NCI-H1417 treated with DMSO at 0.1 percent for 48 hours (cell line): Measurements from ENCODE around the gene ALOX12B.

Experiments
- DNase-seq: peaks from one replicate; lab custom pipeline; 2025; lab: John Stamatoyannopoulos, UW

The ALOX12B gene

DNA sequence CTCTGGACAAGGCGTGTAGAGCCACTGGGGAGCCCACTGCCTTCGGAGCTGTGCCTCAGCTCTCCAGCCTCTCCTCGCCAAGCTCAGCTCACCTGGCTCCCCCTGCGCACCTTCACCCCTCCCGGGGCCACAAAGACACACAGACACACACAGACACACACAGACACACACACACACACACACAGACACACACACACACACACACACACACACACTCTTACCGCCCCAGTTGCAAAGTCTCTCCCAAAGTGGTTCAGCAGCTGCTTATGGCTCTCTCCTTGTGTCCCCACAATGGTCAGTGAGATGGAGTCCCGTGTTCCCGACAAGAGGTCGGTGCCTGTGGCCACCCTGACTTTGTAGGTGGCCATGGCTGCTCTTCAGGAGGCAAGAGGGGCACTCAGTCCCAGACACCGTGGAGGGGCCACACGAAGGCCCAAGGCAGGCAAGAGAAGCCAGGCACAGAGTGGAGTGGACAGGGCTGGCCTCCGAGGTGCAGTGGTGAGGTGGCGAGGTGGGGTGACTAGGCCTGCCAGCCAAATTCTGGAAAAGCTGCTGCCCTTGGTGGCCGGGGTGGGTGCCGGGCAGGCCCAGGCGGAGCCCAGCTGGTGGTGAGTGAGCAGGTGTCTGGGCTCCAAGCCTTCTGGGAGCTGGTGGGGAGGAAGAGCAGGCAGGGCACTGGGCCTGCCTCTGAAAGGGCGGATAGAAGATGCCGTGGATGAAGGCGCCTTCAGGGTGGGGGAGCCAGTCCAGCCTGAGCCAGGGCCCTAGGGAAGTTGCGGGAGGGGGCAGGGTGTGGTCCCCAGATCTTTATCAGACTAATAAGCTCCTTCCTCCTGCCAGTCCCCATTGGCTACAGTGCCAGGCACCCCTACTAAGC, at the start of gene ALOX12B:
ALOX12B (minus strand) TSS at position 642 of the 877 bp plus-strand sequence; CDS start at position 368, 274 bp downstream.
- no peak for DNase-seq

DNA sequence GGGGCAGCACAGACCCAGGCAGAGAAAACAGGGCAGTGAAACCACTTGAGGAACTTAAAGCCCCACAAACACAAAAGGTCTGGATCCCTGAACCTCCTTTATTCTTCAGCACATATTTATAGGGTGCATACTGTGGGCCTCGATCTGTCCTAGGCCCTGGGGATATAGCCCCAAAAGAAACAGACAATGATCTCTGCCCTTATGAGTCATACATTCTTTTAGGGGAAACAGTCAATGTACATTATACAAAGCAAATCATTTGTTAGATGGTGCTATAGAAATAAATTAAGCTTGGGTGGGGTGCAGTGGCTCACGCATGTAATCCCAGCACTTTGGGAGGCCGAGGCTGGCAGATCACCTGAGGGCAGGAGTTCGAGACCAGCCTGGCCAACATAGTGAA, 46.4 kb upstream of the ALOX12B start:
- DNase-seq: no peak

DNA sequence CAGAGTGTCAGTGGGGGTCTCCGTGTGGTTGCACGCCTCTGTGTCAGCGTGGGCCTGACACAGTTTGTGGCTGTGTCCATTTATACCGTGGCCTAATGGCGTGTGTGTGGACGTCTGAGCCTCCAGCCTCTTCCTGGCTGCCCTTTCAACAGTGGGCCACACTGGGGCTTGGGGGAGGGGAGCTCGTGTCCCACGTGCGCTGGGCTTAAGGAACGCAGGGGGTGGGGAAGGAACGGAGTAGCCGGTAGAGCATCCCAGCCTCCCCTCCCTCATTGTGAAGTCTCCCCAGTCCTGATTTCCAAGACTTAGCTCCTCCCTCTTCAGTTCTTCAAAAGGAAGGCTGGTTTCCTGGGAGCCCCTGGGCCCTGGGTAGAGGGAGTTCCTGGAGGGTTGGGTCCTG, 45.9 kb upstream of the ALOX12B start:
- DNase-seq: no peak

DNA sequence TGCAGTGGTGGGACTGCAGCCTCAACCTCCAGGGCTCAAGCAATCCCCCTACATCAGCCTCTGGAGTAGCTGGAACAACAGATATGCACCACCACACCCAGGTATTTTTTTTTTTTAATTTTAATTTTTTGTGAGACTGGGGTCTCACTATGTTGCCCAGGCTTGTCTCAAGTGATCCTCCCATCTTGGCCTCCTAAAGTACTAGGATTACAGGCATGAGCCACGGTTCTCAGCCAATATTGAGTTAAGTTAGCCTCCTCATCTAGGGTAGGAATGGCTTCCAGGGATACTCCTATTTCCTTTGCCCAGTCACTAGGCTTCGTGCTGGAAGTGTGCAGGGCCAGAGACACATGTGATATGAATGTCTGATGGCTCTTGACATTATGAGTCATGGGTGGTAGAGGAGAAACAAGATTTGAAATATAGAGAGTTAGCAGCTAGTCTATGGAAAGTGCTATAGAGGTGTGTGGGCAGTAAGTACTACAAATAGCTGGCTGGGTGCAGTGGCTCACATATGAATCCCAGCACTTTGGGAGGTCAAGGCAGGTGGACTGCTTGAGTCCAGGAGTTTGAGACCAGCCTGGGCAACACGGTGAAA, 44.4 kb upstream of the ALOX12B start:
- no peak for DNase-seq

DNA sequence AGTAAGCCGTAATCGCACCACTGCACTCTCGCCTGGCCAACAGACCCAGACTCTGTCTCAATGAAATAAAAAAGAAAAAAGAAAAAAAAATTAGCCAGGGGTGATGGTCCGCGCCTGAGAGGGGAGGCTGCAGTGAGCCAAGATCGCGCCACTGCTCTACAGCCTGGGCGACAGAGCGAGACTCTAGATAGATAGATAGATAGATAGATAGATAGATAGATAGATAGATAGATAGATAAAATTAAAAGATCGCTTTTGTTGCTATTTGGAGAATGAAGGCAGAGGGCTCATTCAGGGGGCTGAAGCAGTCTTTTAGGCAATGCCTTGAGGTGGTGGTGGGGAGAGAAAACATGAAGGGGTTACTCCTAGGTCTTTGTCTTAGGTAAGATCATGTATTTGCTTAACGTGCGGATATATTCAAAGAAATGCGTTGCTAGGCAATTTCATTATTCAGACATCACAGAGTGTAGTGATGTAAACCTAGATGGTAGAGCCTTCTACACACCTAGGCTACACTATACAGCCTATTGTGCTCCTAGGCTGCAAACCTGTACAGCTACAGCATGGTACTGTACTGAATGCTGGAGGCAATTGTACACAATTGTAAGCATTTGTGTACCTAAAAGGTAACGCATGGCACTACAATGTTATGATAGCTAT, 40.7 kb upstream of the ALOX12B start:
- no peak for DNase-seq

DNA sequence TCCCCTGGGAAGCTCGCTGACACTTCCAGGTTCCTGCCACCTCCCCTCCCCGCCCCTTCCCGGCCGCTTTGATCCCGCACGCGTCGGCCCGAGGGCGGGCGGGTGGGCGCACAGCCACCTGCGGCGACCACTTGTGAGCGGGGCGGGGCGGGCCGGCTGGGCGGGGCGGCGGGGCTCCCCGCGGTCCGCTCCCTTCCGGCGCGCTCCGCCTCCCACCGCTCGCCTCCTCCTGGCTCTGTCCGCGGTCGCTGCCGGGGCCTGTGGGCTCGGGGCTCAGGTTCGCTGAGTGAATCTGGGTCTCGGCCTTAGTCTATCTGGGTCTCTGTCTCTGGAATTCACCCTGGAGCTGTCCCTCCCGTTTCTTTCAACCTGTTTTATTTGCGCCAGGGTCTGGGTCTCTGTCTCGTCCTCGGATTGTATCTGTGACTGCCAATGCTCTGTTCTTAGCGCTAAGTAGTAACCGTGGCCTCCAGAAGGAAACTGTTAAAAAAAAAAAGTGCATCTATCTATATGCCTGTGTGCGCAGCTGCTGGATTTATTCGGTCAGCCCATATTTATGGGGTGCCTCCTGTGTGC, 39.1 kb upstream of the ALOX12B start:
- no peak for DNase-seq

DNA sequence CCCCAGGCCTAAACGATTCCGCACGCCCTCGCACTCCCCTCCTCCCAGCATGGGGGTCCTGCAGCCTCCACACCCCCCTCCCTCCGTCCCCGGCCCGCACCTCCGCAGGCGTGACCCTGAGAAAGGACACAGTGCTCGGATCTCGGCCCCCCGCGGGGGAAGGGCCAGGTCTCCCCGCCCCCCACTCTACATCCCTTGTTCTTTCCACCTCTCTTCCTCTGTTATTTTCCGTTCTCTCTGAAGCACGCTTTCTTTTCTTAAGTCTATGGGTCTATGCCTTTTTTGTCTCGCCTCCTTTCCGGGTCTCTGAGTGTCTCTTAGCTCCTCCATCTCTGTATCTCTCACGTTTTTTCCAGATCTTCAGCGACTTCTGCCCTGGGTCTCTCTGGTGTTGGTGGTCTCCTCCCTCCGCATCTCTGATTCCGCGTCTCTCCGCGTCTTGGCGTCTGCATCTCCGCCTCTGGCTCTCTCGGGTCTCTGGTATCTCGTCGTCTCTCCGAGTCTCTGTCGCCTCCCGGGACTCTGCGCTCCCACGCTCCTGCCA, 38.5 kb upstream of the ALOX12B start:
- no peak for DNase-seq

DNA sequence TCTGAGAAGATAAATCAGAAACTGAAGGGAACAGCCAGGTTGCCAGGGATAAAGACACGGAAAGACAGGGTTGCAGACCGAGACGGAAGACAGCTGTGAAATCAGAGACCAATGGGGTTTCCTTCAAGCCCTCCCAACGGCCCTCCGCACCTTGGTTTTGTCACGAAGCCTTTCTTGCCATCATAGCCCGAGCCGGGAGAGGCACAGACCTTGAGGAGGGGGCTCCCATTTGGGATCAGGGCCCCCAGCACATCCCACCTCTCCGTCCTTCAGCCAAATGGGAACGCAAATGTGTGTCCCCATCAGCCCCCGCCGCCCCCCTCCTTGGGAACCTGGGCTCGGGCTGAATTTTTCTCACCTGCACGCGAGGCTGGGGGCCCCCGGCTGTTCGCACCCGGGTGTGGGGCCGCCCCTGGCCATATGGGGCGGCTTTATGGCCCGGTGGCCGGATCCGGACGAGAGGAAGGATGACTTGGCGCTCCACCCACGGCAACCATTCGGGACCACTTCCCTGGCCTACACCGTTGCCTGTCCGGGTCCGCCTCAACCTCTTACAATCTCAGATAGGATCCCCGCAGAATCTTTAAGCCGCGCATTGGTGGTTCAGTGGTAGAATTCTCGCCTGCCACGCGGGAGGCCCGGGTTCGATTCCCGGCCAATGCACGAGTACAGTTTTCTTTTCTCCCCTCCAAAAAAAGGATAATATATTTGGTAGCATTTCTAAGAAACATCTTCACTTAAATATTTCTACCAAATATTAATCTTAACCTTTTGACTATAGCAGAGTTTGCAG, 37.8 kb upstream of the ALOX12B start:
- no peak for DNase-seq

DNA sequence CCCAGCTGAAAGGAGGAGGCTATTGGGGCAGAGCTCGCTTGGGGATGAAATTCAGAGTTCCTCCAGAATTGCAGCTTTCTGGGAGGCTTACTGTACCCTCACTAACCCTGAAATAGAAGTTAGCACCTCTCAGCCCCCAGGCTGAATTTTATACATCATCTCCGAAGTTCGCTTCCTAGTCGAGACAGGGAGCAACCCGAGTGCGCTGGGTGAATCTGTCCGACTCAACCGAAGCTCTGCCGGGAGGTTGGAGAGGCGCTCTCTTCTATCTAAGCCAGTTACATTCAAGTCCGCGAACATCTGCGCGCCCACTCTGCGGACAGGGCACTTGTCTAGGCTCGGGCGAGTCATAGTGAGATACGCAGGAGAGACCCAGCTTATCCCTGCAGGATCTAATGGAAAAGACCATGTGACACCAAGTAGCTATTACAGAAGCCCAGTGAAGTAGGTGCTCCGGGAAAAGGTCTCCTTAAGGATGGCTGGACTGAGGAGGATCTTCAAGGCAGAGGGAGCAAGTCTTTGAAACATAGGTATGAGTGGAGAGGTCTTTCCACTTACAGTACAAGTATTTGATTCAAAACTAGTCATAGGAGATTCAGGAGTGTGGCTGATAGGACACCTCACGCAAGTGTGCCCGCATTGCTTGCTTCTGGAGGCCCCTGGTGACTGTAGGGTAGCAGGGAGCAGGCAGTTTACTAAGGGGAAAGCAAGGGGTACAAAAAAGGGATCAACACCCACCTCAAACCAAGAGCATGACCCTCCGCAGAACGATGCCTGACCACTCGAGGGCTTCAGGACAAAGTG, 37.0 kb upstream of the ALOX12B start:
- DNase-seq: no peak

DNA sequence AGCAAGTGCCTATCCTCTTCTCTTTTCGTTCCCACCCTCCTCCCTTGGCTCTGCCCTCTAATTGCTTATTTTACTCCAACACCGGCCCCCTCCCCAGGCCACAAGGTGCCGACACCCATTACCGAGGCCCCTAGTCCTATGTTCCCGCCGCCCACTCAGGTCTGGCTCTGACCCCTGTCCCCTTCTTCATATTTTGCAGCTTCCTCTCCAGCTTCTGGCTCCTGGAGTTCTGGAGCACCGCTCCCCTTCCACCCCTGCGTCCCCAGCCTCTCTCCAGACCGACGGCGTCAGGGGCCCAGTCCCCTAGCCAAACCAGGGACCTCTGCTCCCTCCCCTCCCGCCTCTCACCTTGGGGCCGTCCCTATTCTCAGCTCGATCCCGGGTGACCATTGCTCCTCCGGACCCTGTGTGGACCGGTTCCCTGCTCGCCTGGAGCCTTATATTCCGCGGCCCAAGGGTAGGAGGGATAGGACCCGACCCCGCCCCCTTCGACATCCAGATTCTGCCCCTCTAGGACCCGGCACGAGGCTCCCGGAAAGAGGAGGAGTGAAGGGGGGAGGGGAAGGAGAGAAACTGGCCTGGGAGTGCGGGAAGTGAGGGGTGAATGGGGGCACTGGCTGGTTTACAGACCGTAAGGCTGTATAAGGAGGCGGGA, 36.3 kb upstream of the ALOX12B start, which contains the start of gene HES7:
HES7 (minus strand) TSS at position 412 of the 655 bp plus-strand sequence; CDS start at position 390, 22 bp downstream.
- DNase-seq: no peak

DNA sequence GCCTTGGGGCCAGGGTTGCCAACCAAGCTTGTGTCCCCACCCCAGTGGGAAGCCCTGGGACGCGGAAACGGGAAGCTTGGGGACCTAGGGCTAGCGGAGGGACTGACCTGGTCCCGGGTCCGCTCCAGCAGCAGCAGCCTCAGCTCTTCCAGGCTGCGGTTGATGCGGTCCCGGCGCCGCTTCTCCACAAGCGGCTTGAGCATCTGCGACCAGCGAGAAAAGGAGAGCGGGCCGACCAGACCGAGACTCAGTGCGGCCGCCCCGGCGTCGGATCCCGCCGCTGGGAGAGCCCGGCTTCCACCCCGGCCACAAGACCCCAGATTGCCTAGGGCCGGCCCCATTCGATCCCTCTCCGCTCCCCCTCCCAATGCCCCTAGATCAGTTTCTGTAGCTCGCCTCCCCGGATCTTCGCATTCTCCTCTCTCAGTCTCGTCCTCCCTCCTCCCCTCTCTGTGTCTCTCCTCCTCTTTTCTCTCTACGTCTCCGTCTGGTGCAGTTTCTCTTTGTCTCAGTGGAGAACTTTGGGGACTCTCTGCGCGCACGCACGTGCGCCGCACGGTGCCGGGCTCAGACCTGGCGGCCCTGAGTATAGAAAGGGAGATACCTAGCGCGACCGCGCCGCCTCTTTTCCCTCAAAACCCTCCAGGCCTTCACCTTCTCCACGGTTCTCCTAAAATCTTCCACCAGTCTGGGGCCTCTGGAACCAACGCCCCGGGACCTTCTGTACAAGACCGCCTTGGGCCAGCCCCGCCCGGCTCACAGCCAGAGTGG, 35.6 kb upstream of the ALOX12B start:
- DNase-seq: no peak

DNA sequence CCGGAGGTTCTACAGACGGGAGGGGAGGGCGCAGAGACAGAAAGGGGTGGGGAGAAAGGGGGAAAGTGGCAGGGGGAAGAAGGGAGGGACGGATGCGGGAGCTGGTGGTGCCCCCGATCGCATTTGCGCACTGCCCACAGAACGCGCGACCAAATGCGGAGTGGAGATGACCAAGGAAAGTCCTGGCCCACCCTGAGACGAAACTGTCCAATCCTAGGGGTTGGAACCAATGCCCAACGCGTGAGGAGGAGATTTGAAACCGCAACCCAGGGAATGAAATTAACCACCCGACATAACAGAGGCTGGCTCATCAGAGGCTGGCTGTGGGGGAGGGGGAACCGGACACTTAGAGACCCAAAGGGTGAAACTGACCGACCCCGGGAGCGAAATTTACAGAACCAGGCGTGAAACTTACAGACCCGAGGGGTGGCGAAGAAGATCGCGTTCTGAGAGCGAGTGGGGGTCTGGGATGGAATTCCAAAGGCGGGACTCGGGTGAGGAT, 35.0 kb upstream of the ALOX12B start:
- no peak for DNase-seq

DNA sequence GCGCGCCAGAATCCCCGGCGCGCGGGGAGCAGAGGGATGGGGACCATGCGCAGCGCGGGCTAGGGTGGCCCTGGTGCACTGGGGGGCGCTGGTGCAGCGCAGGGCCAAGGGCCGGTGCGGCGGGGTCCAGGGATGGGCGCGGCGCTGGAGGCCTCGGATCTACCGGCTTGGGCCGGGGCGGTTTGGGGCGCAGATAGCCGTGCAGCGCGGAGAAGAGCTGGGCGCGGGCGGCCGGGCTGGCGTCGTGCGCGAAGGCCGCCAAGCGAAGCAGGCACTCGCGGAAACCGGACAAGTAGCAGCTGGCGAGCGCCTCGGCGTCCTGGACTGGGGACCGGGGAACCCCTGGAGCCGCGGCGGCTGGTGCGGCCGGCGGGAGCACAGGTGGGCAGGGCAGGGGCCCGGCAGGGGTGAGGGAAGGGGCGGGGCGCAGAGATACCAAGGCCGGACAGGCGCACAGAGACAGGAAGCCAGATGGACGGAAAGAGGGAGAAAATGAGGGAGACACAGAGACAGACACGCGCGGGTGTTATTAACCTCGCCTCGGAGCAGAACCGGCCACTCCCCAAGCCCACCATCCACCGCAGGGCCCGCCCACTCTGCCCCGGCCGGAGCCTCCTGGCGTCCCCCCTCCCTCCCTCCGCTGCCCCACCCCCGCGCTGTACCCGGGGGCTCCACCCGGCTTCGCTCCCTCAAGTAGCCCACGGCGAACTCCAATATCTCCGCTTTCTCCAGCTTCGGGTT, 34.3 kb upstream of the ALOX12B start:
- no peak for DNase-seq

DNA sequence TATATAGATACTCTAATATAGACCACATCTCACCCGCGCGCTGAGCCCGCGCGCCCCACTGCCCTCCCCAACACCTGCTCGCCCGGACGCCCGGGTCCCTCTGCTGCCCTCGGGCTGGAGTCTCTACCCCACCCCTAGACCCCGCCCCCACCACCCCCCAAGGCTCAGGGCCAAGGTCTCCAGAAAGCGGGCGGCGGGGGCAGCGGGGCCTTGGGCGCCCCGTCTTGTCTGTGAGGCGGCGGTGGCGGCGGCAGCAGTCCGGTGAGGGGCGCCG, 33.8 kb upstream of the ALOX12B start:
- DNase-seq: no peak

DNA sequence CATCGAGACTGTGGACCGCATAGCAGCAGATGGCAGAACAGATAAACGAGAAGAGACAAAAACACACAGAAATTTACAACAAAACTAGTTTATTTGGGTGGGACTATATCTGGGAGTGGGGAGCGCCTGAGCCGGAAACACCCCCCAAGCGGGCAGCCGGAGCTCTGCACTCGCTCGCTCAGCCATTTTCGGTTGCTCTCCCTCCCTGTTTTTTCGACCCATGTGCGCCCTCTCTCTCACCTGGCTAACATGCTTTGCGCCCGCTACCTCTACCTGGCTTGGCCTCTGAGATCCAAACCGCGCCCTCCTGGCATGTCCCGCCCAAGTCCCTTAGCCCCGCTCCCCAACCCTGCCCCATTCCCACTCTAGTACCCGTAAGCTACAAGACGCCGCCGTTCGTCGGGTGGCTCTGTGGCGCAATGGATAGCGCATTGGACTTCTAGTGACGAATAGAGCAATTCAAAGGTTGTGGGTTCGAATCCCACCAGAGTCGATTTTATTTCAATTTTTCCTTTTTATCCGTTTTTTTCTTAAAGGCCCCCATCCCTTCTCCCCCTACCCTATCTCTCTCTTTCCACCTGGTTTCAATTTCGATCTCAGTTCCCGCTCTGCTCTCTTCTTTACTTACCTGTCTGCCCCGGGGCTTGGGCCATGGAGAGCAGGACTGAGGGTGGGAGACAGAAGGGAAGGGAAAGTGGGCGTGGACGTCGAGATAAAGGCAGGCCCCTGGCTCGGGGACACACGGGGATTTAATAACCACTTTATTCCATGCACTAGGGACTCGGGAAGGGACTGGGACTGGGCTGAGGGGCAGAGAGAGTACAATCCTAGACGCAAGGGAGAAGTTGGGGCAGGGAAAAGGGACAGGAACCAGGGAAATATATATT, 33.2 kb upstream of the ALOX12B start:
- no peak for DNase-seq

DNA sequence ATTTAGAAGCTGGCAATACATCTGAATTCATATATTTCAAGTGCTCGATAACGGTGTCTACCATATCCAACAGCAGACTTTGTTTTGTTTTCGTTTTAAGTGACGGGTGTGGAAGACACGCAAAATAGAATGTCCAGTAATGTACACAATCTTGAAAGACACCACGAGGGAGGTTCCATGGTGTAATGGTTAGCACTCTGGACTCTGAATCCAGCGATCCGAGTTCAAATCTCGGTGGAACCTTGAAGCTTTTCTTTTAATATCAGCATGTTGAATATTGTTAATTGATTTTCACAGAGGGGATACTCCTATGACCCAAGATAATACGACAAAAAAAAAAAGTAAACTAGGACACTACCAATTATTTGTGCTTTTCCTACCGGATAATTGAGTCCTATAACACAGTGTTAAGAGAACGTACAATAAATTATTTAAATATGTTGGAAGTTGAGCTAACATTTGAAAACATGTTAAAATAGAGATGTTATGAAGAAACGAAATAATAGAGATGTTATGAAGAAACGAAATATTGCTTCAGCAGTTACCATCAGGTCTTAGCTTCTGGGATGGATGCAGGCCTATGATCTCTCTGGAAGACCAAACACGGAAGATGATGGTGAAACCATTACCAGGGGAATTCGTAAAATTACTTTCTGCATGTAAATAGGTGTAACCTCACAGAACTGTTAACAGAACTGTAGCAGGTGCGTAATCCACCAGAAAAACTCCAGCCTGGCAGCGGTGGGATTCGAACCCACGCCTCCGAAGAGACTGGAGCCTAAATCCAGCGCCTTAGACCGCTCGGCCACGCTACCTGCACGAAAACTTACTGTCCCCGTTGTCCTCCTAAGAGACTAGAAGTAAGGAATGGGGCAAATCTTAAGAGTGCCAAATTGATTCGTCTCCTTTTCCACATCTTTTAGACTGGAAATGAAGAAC, 32.3 kb upstream of the ALOX12B start:
- peak; percentile 39 for DNase-seq
